K562 (cell line): ENCODE measurements around the gene PAQR8. TPM values are rescaled to one million over a fixed set of nuclear protein-coding genes. Genes with fewer than 3 reads are reported as not detected.

ENCODE experiments used
- ATAC-seq: fragments of 200-7000 bp; cut with Tn5 transposase; 3 replicates; pipeline ENCODE4 v1.9.1; 2020; ENCODE audit warnings: moderate library complexity
- BruUV-seq: library from RNA; stranded (reverse); fragments of 400-500 nt; replicated peaks from 2 replicates; lab custom pipeline; 2021; lab: Mats Ljungman, UMichigan
- CTCF ChIA-PET: fragments of 300-600 bp; formaldehyde crosslinking; extraction: SDS; loops from one replicate; lab custom pipeline; 2021; ENCODE audit warnings: low intra/inter-chr PET ratio; lab: Yijun Ruan, JAX
- POLR2A ChIA-PET: fragments of 300-600, 350-650 bp; sonication (Branson Sonifier 250); formaldehyde crosslinking; extraction: SDS; loops from one replicate; lab custom pipeline; 2021; ENCODE audit warnings: antibody characterized with exemption, inconsistent platforms; lab: Yijun Ruan, JAX
- DNase-seq, 4 experiments: peaks; one replicate each; pipeline versions ENCODE4 v3.0.0 to v3.0.0-alpha.2; 2011 to 2018; ENCODE audit warnings: low spot score in 3 of 4, mixed read lengths in 3 of 4; ENCODE audit errors: extremely low read depth in 1 of 4
- FAIRE-seq: peaks from 2 replicates; lab custom pipeline; 2011; peaks lifted over from hg19 to GRCh38; lab: Jason Lieb, UNC
- H2AFZ ChIP-seq: 2 replicates; pipeline ENCODE4 v1.6.0; 2011; ENCODE audit warnings: low read depth, low read length, control low read depth, inconsistent platforms
- H3K27ac ChIP-seq: fragments of 200-600 bp; 3 replicates; pipeline ENCODE4 v1.8.0; 2011; ENCODE audit warnings: low read depth, mild to moderate bottlenecking, control low read depth, inconsistent platforms, low read length, moderate library complexity, mixed read lengths; ENCODE audit errors: extremely low read depth
- H3K27me3 ChIP-seq, 2 experiments: fragments of 300-600 bp in 1 of 2; 2 replicates in 1 of 2; 3 replicates in 1 of 2; pipeline versions ENCODE4 v1.6.0 to v1.8.0; 2011; ENCODE audit warnings: inconsistent platforms in 2 of 2, low read length in 2 of 2, mild to moderate bottlenecking in 1 of 2, mixed read lengths in 1 of 2, moderate library complexity in 1 of 2; ENCODE audit not compliant: control insufficient read depth in 2 of 2, insufficient read depth in 2 of 2
- H3K36me3 ChIP-seq: fragments of 300-600 bp; 3 replicates; pipeline ENCODE4 v1.8.0; 2011; ENCODE audit warnings: mild to moderate bottlenecking, low read length, inconsistent platforms; ENCODE audit not compliant: control insufficient read depth, insufficient read depth
- H3K4me1 ChIP-seq, 2 experiments: fragments of 200-600 bp in 1 of 2; replicated peaks in 1 of 2; 2 replicates in 1 of 2; 3 replicates in 1 of 2; pipeline versions ENCODE4 v1.5.1 to v1.8.0; 2011; ENCODE audit warnings: inconsistent platforms in 2 of 2, low read length in 2 of 2, mild to moderate bottlenecking in 1 of 2, mixed read lengths in 1 of 2, moderate library complexity in 1 of 2; ENCODE audit not compliant: control insufficient read depth in 2 of 2, insufficient read depth in 2 of 2
- H3K4me2 ChIP-seq: 2 replicates; pipeline ENCODE4 v1.6.1; 2011; ENCODE audit warnings: low read length, control low read depth, inconsistent platforms, mixed read lengths; ENCODE audit not compliant: insufficient read depth
- H3K4me3 ChIP-seq: fragments of 200-600 bp; sonication (generic), shearing (Covaris generic); 2 replicates; pipeline ENCODE4 v1.5.1; 2016; ENCODE audit warnings: control low read depth, inconsistent platforms
- H3K79me2 ChIP-seq: fragments of 200-600 bp; 3 replicates; pipeline ENCODE4 v1.8.0; 2011; ENCODE audit warnings: low read length, inconsistent platforms; ENCODE audit not compliant: control insufficient read depth, insufficient read depth
- H3K9ac ChIP-seq, 2 experiments: 2 replicates each; pipeline versions ENCODE4 v1.6.0 to v1.6.1; 2011; ENCODE audit warnings: low read depth in 2 of 2, low read length in 2 of 2, control low read depth in 1 of 2, inconsistent platforms in 1 of 2, mild to moderate bottlenecking in 1 of 2, mixed read lengths in 1 of 2; ENCODE audit not compliant: insufficient read depth in 1 of 2
- H3K9me1 ChIP-seq: one replicate; pipeline ENCODE4 v1.6.0; 2011; ENCODE audit warnings: inconsistent platforms, mild to moderate bottlenecking, low read length, moderate library complexity; ENCODE audit not compliant: control insufficient read depth, insufficient read depth
- H3K9me3 ChIP-seq: replicated peaks from 2 replicates; pipeline ENCODE4 v1.5.1; 2011; ENCODE audit warnings: low read depth, low read length, inconsistent platforms; ENCODE audit not compliant: control insufficient read depth, insufficient read depth
- H4K20me1 ChIP-seq: replicated peaks from 2 replicates; pipeline ENCODE4 v1.6.1; 2011; ENCODE audit warnings: low read length, inconsistent platforms, mixed read lengths; ENCODE audit not compliant: control insufficient read depth, insufficient read depth
- CTCF ChIP-seq, 3 experiments: IDR thresholded peaks in 2 of 3; conservative IDR thresholded peaks in 1 of 3; 2 replicates each; pipeline ENCODE4 v1.5.1; 2011 to 2012; ENCODE audit warnings: low read length in 3 of 3, mild to moderate bottlenecking in 3 of 3, control low read depth in 2 of 3, improper control_type of control experiment in 1 of 3, inconsistent platforms in 1 of 3, low read depth in 1 of 3, mixed read lengths in 1 of 3, moderate library complexity in 1 of 3; ENCODE audit not compliant: insufficient read depth in 2 of 3
- GABPA ChIP-seq: fragments of 200-800 bp; sonication (Bioruptor generic); conservative IDR thresholded peaks from 2 replicates; pipeline ENCODE4 v1.6.1; 2016; ENCODE audit warnings: low read depth, missing genetic modification characterization, missing compliant biosample characterization
- GABPB1 ChIP-seq: sonication (generic); formaldehyde crosslinking; IDR thresholded peaks from 2 replicates; pipeline ENCODE4 v1.8.0; 2022; ENCODE audit warnings: mild to moderate bottlenecking, missing genetic modification reagents
- HMGXB4 ChIP-seq: sonication (generic); formaldehyde crosslinking; IDR thresholded peaks from 2 replicates; pipeline ENCODE4 v1.8.1; 2023; ENCODE audit warnings: mild to moderate bottlenecking, missing genetic modification reagents
- HNRNPLL ChIP-seq: fragments of 200-400 bp; formaldehyde crosslinking; IDR thresholded peaks from 2 replicates; pipeline ENCODE4 v1.6.1; 2017; ENCODE audit warnings: low read length, low read depth, mild to moderate bottlenecking; ENCODE audit not compliant: poor library complexity, severe bottlenecking
- MED1 ChIP-seq: sonication (generic); formaldehyde crosslinking; IDR thresholded peaks from 2 replicates; pipeline ENCODE4 v1.8.1; 2023; ENCODE audit warnings: missing genetic modification reagents, borderline replicate concordance
- PHF20 ChIP-seq: fragments of 450-650 bp; IDR thresholded peaks from 2 replicates; pipeline ENCODE4 v1.6.1; 2018; ENCODE audit not compliant: partially characterized antibody
- PKNOX1 ChIP-seq: fragments of 450-650 bp; IDR thresholded peaks from 2 replicates; pipeline ENCODE4 v1.6.1; 2016
- TCF15 ChIP-seq: fragments of 250-450 bp; sonication (Bioruptor Pico); IDR thresholded peaks from 2 replicates; pipeline ENCODE4 v1.8.0; 2022; ENCODE audit warnings: moderate library complexity, mild to moderate bottlenecking, inconsistent platforms
- TRIM28 ChIP-seq: fragments of 450-650 bp; IDR thresholded peaks from 2 replicates; pipeline ENCODE4 v1.6.1; 2017
- VEZF1 ChIP-seq: fragments of 200-800 bp; sonication (Bioruptor generic); IDR thresholded peaks from 2 replicates; pipeline ENCODE4 v1.6.1; 2017; ENCODE audit warnings: missing genetic modification characterization, missing compliant biosample characterization
- ZC3H8 ChIP-seq: fragments of 450-650 bp; IDR thresholded peaks from 2 replicates; pipeline ENCODE4 v1.6.1; 2017
- ZNF431 ChIP-seq: sonication (generic); formaldehyde crosslinking; IDR thresholded peaks from 2 replicates; pipeline ENCODE4 v1.8.0; 2022; ENCODE audit warnings: mild to moderate bottlenecking, missing genetic modification reagents
- ZNF668 ChIP-seq: fragments of 250-450 bp; sonication (Bioruptor Pico); IDR thresholded peaks from 2 replicates; pipeline ENCODE4 v1.8.0; 2022; ENCODE audit warnings: mild to moderate bottlenecking, inconsistent platforms
- WGBS: fragments of 100-300 bp; shearing (Covaris generic); methylation state at CpG from one replicate; pipeline ENCODE4 v1.1.6; 2016; ENCODE audit warnings: low coverage, mixed read lengths; ENCODE audit not compliant: insufficient coverage; ENCODE audit errors: missing lambda C conversion rate; 5-methylcytosine and 5-hydroxymethylcytosine counted together
- in situ Hi-C: fragments of 300-500 bp; cut with MboI; formaldehyde crosslinking; loops from 4 replicates; pipeline ENCODE4 v1.15.0; 2018; ENCODE audit warnings: inconsistent platforms, mixed read lengths
- intact Hi-C: fragments of 100-400 bp; cut with micrococcal nuclease; formaldehyde crosslinking; loops from 2 replicates; pipeline ENCODE4 v1.14.2; 2022
- polyA plus RNA-seq, 8 experiments: library from polyadenylated mRNA; depleted of rRNA in 4 of 8; stranded (reverse) in 5 of 8; unstranded in 3 of 8; fragments of >200 nt; fragmentation: Nextera tagmentation in 2 of 8; fragmentation: Illumina TruSeq in 1 of 8; extraction: Ambion mirVana in 2 of 8; extraction: Trizol in 1 of 8; gene quantifications; 2 replicates each; pipeline versions ENCODE4 v1.2.1 to v1.2.3, GENCODE V29; 2011 to 2014; ENCODE audit warnings: inconsistent platforms in 1 of 8, missing spikeins in 1 of 8
- total RNA-seq, 7 experiments: library from RNA; depleted of rRNA in 6 of 7; stranded (reverse); fragments of >200 nt in 6 of 7; fragmentation: Illumina TruSeq in 2 of 7; extraction: Trizol in 2 of 7; gene quantifications; 2 replicates each; pipeline versions ENCODE4 v1.2.1 to v1.2.3, GENCODE V29; 2011 to 2021; ENCODE audit warnings: low replicate concordance in 1 of 7

Gene PAQR8
- total and polyA plus RNA-seq, 9 of the 15 experiments (the other 6 are each of a cell fraction or from before 2014, with no cell fraction given), result 1.4 to 10.2 (median 3.5) TPM

GRCh38 chr6:52419809-52420667, 58.1 kb downstream of the PAQR8 start, which contains the start of gene EFHC1:
TSS of gene EFHC1 (plus strand) at chr6:52420342. CDS start at chr6:52420411, 69 bp downstream.
- FAIRE-seq, result peak; percentile 96
- POLR2A ChIA-PET, result interaction anchor here (0.5 to 1.8 kb wide), 13 partner anchors 12 to 263 kb away, joined by 3 to 7 read pairs (median 3); no protein-coding TSS in a partner anchor
- ATAC-seq, result peak; percentile 96
- peak within 1 kb of the TSS; percentile 99 for H3K4me2 ChIP-seq
- WGBS, result under 1% methylated on average over 50 of the region's 57 CpGs
- H3K4me3 ChIP-seq, result peak within 1 kb of the TSS; percentile 69
- in situ Hi-C loops, result loop anchor here (5.0 to 25.0 kb wide), 3 partner anchors 177 to 1067 kb away; no protein-coding TSS in a partner anchor
- no peaks in the 10 kb centered on the region for H3K9me1 ChIP-seq
- H3K27me3 ChIP-seq, result no peaks in the 10 kb centered on the region; a peak in 1 of 5 replicates
- peak within 1 kb of the TSS; percentile 75 for H3K27ac ChIP-seq
- CTCF ChIA-PET, result no interaction called here
- BruUV-seq, result TSS peak; percentile 95
- intact Hi-C loops, result loop anchor here (1.0 to 10.0 kb wide), 6 partner anchors 62 to 1065 kb away; partner anchors contain the start of genes GSTA4 and TRAM2
- H3K79me2 ChIP-seq, result peaks cover 6% of the 10 kb centered on the region; the same call in 2 of the 3 replicates
- H3K4me1 ChIP-seq, result peaks cover 24 to 31% of the 10 kb centered on the region in 2 experiments
- peak; percentile 97 to 99 (median 98) for DNase-seq
- H4K20me1 ChIP-seq, result no peaks in the 10 kb centered on the region
- H3K36me3 ChIP-seq, result no peaks in the 10 kb centered on the region
- H3K9me3 ChIP-seq, result no peaks in the 10 kb centered on the region
- peak within 1 kb of the TSS; percentile 90 for H2AFZ ChIP-seq
- peak within 1 kb of the TSS; percentile 77 to 94 for H3K9ac ChIP-seq
- TF ChIP-seq ZNF668 (CRISPR knock-in tag) (no peak), HNRNPLL (peak; percentile 23), TRIM28 (no peak), PKNOX1 (no peak), MED1 (CRISPR knock-in tag) (no peak), GABPB1 (CRISPR knock-in tag) (peak; percentile 83), ZNF431 (no peak), GABPA (tag) (peak; percentile 83), PHF20 (peak; percentile 48), HMGXB4 (CRISPR knock-in tag) (no peak), TCF15 (no peak), ZC3H8 (no peak), CTCF (IDR thresholded peaks at IDR 0.05 in 2 of 3, conservative IDR thresholded peaks at IDR 0.05 in 1 of 3; ENCODE audit: insufficient read depth in 2 of 3, low read depth in 1 of 3, low read length in 3 of 3) (peak in 1 of 3 experiments; percentile 29; a peak in 1 of 6 replicates), VEZF1 (peak; percentile 77)
